ENCODE measurements around the gene ZDHHC16.
"Not testable (repeated sequence)": the region's sequence is repeated elsewhere in the genome, so short reads cannot be mapped to it uniquely, and the experiment has no call there.

The ZDHHC16 gene

GRCh38 chr10:97434055-97434454 lies 11.9 kb upstream of the ZDHHC16 start:
- no peak for DNase-seq (ENCODE audit: low read depth in 2 of 3, low spot score in 1 of 3)

- DNase-seq (ENCODE audit: low read depth in 2 of 3, low spot score in 1 of 3): no peak
Measured at GRCh38 chr10:97434557-97434956, 11.4 kb upstream of the ZDHHC16 start.

GRCh38 chr10:97435211-97435610 lies 10.8 kb upstream of the ZDHHC16 start:
- DNase-seq (ENCODE audit: low read depth in 2 of 3, low spot score in 1 of 3): no peak

GRCh38 chr10:97442277-97442676 lies 3.7 kb upstream of the ZDHHC16 start:
- no peak for DNase-seq (ENCODE audit: low read depth in 2 of 3, low spot score in 1 of 3)

GRCh38 chr10:97444212-97444611 lies 1.8 kb upstream of the ZDHHC16 start:
- DNase-seq (ENCODE audit: low read depth in 2 of 3, low spot score in 1 of 3): no peak

GRCh38 chr10:97445357-97445721 lies 636 bp upstream of the ZDHHC16 start:
- DNase-seq (ENCODE audit: low read depth in 2 of 3, low spot score in 1 of 3): no peak

- no peak for DNase-seq (ENCODE audit: low read depth in 2 of 3, low spot score in 1 of 3)
Measured at GRCh38 chr10:97450828-97451227, 4.9 kb downstream of the ZDHHC16 start.

- no peak for DNase-seq (ENCODE audit: low read depth in 2 of 3, low spot score in 1 of 3)
Measured at GRCh38 chr10:97451605-97452004, 5.6 kb downstream of the ZDHHC16 start.

- DNase-seq (ENCODE audit: low read depth in 2 of 3, low spot score in 1 of 3): no peak
Measured at GRCh38 chr10:97452352-97452751, 6.4 kb downstream of the ZDHHC16 start.

GRCh38 chr10:97454330-97455036 lies 8.5 kb downstream of the ZDHHC16 start:
- DNase-seq (ENCODE audit: low read depth in 2 of 3, low spot score in 1 of 3): no peak

- DNase-seq (ENCODE audit: low read depth in 2 of 3, low spot score in 1 of 3): no peak
Measured at GRCh38 chr10:97456034-97456685, 10.2 kb downstream of the ZDHHC16 start.

GRCh38 chr10:97456686-97457065 lies 10.7 kb downstream of the ZDHHC16 start:
- DNase-seq (ENCODE audit: low read depth in 2 of 3, low spot score in 1 of 3): no peak

GRCh38 chr10:97459111-97459510 lies 13.1 kb downstream of the ZDHHC16 start:
- no peak for DNase-seq (ENCODE audit: low read depth in 2 of 3, low spot score in 1 of 3)

- no peak for DNase-seq (ENCODE audit: low read depth in 2 of 3, low spot score in 1 of 3)
Measured at GRCh38 chr10:97459933-97460332, 14.0 kb downstream of the ZDHHC16 start.

- no peak for DNase-seq (ENCODE audit: low read depth in 2 of 3, low spot score in 1 of 3)
Measured at GRCh38 chr10:97462309-97462708, 16.3 kb downstream of the ZDHHC16 start.

- peak in 1 of 3 donors; percentile 53 for DNase-seq (ENCODE audit: low read depth in 2 of 3, low spot score in 1 of 3)
Measured at GRCh38 chr10:97463363-97464132, 17.6 kb downstream of the ZDHHC16 start.

- DNase-seq (ENCODE audit: low read depth in 2 of 3, low spot score in 1 of 3): no peak
Measured at GRCh38 chr10:97464226-97464625, 18.3 kb downstream of the ZDHHC16 start.

GRCh38 chr10:97465982-97466381 lies 20.0 kb downstream of the ZDHHC16 start:
- no peak for DNase-seq (ENCODE audit: low read depth in 2 of 3, low spot score in 1 of 3)

GRCh38 chr10:97466755-97467154 lies 20.8 kb downstream of the ZDHHC16 start:
- DNase-seq (ENCODE audit: low read depth in 2 of 3, low spot score in 1 of 3): no peak

GRCh38 chr10:97468162-97468561 lies 22.2 kb downstream of the ZDHHC16 start:
- DNase-seq (ENCODE audit: low read depth in 2 of 3, low spot score in 1 of 3): no peak

- not testable (repeated sequence) for DNase-seq (ENCODE audit: low read depth in 2 of 3, low spot score in 1 of 3)
Measured at GRCh38 chr10:97468781-97469180, 22.8 kb downstream of the ZDHHC16 start.

- no peak for DNase-seq (ENCODE audit: low read depth in 2 of 3, low spot score in 1 of 3)
Measured at GRCh38 chr10:97474918-97475317, 28.9 kb downstream of the ZDHHC16 start.
